Measurements from ENCODE around the gene KMT2B.

The KMT2B gene

GRCh38 chr19:35777961-35778360 lies 60.2 kb downstream of the KMT2B start:
- TF ChIP-seq, protein P1, sequence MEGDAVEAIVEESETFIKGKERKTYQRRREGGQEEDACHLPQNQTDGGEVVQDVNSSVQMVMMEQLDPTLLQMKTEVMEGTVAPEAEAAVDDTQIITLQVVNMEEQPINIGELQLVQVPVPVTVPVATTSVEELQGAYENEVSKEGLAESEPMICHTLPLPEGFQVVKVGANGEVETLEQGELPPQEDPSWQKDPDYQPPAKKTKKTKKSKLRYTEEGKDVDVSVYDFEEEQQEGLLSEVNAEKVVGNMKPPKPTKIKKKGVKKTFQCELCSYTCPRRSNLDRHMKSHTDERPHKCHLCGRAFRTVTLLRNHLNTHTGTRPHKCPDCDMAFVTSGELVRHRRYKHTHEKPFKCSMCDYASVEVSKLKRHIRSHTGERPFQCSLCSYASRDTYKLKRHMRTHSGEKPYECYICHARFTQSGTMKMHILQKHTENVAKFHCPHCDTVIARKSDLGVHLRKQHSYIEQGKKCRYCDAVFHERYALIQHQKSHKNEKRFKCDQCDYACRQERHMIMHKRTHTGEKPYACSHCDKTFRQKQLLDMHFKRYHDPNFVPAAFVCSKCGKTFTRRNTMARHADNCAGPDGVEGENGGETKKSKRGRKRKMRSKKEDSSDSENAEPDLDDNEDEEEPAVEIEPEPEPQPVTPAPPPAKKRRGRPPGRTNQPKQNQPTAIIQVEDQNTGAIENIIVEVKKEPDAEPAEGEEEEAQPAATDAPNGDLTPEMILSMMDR (IDR thresholded peaks at IDR 0.05; ENCODE audit: control extremely low read depth, extremely low read depth, low read depth, missing control alignments): no peak
- ChIA-PET CTCF (interaction anchor here (0.8 to 1.3 kb wide), 2 partner anchors 12 to 153 kb away, joined by 3 read pairs; no protein-coding TSS in a partner anchor), POLR2A (no interaction called here)
- no peak for DNase-seq (ENCODE audit: extremely low spot score)

- ChIA-PET POLR2A (no interaction called here), CTCF (no interaction called here)
- TF ChIP-seq, protein P1 (IDR thresholded peaks at IDR 0.05; ENCODE audit: control extremely low read depth, extremely low read depth, low read depth, missing control alignments): no peak
- DNase-seq (ENCODE audit: extremely low spot score): no peak
These were observed 61.2 kb downstream of the KMT2B start for GRCh38 chr19:35779033-35779432.

DNA sequence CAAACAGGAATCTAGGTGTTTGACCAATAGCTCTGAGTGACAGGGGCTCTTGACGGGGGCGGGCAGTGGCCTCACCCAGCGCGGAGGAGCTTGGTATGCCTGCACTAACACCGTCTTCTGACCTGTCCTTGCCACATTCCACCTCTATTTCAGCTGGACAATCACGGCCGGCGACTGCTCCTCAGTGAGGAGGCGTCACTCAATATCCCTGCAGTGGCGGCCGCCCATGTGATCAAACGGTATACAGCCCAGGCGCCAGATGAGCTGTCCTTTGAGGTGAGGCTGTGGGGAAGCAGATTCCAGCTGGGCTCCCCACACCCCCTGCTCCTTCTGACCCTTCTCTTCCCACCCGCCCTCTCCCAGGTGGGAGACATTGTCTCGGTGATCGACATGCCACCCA lies 62.3 kb downstream of the KMT2B start:
- ChIA-PET POLR2A (no interaction called here), CTCF (no interaction called here)
- TF ChIP-seq, protein P1 (IDR thresholded peaks at IDR 0.05; ENCODE audit: control extremely low read depth, extremely low read depth, low read depth, missing control alignments): no peak
- no peak for DNase-seq (ENCODE audit: extremely low spot score)

DNA sequence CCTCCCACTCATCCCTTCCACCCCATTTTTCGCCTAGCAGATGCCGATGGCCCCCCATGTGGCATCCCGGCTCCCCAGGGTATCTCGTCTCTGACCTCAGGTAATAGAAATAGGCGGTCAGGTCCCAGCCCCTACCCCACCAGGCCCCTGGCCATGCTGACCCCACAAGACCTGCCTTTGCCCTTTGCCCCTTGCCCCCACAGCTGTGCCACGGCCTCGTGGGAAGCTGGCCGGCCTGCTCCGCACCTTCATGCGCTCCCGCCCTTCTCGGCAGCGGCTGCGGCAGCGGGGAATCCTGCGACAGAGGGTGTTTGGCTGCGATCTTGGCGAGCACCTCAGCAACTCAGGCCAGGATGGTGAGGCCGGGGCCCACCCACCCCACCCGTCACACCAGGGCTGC lies 62.9 kb downstream of the KMT2B start:
- no peak for DNase-seq (ENCODE audit: extremely low spot score)
- CTCF ChIA-PET: no interaction called here
- TF ChIP-seq, protein P1 (IDR thresholded peaks at IDR 0.05; ENCODE audit: control extremely low read depth, extremely low read depth, low read depth, missing control alignments): no peak
- POLR2A ChIA-PET: no interaction called here

DNA sequence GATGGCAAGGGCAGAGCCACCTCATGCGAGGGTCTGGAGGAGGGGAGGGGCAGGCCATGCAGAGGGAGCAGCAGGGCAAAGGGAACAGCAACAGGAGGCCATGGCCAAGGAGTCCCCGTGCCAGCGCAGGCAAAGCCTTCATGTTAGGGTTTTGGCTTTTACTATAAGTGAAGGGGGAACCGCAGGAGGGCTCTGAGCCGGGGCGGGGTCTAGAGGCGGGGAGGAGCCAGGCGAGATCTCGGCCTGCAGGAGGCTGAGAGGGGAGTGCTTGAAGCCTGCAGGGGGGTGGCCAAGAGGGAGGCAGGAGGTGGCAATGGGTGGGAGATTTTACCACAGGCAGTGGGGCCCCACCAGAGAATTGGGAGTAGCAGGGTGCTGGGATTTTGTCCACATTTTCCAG lies 63.8 kb downstream of the KMT2B start:
- CTCF ChIA-PET: no interaction called here
- TF ChIP-seq, protein P1 (IDR thresholded peaks at IDR 0.05; ENCODE audit: control extremely low read depth, extremely low read depth, low read depth, missing control alignments): no peak
- POLR2A ChIA-PET: no interaction called here
- no peak for DNase-seq (ENCODE audit: extremely low spot score)

- CTCF ChIA-PET: no interaction called here
- TF ChIP-seq, protein P1 (IDR thresholded peaks at IDR 0.05; ENCODE audit: control extremely low read depth, extremely low read depth, low read depth, missing control alignments): no peak
- DNase-seq (ENCODE audit: extremely low spot score): no peak
- POLR2A ChIA-PET: no interaction called here
These were observed 64.8 kb downstream of the KMT2B start for GRCh38 chr19:35782589-35782988.

Measured in GM10248 (cell line).